Brain microvascular endothelial cell (primary cell): ENCODE data around the gene WDR93.

Source experiments
- DNase-seq: peaks from one replicate; pipeline ENCODE4 v3.0.0-alpha.2; 2020
- H3K27ac ChIP-seq: fragments of 250-450 bp; sonication (Bioruptor Pico); 2 replicates; pipeline ENCODE4 v1.5.1; 2020; ENCODE audit warnings: mild to moderate bottlenecking, moderate library complexity
- H3K27me3 ChIP-seq: fragments of 250-450 bp; sonication (Bioruptor Pico); replicated peaks from 2 replicates; pipeline ENCODE4 v1.5.1; 2020; ENCODE audit warnings: mild to moderate bottlenecking
- H3K36me3 ChIP-seq: fragments of 250-450 bp; sonication (Bioruptor Pico); replicated peaks from 2 replicates; pipeline ENCODE4 v1.5.1; 2020; ENCODE audit warnings: mild to moderate bottlenecking
- H3K4me3 ChIP-seq: 2 replicates; pipeline ENCODE4 v1.5.1; 2011; ENCODE audit warnings: low read depth, mild to moderate bottlenecking, control low read depth, low read length, moderate library complexity
- in situ Hi-C: cut with HindIII; loops from 2 replicates; pipeline ENCODE4 v1.10.0; 2017; ENCODE audit warnings: low sequenced_read_pairs, low pct_ligation_motif_present
- TF ChIP-seq, protein P1 (sequence below): IDR thresholded peaks from 2 replicates; pipeline ENCODE4 v1.5.1; 2011; ENCODE audit warnings: low read depth, mild to moderate bottlenecking, moderate library complexity, low read length, control low read depth, inconsistent platforms; ENCODE audit errors: missing control alignments

WDR93 gene

GRCh38 chr15:89695198-89695597, 4.6 kb downstream of the WDR93 start:
- H3K27me3 ChIP-seq: no peaks in the 10 kb centered on the region
- H3K4me3 ChIP-seq: no peak overlapping the region
- H3K27ac ChIP-seq: no peak overlapping the region
- TF ChIP-seq, protein P1, sequence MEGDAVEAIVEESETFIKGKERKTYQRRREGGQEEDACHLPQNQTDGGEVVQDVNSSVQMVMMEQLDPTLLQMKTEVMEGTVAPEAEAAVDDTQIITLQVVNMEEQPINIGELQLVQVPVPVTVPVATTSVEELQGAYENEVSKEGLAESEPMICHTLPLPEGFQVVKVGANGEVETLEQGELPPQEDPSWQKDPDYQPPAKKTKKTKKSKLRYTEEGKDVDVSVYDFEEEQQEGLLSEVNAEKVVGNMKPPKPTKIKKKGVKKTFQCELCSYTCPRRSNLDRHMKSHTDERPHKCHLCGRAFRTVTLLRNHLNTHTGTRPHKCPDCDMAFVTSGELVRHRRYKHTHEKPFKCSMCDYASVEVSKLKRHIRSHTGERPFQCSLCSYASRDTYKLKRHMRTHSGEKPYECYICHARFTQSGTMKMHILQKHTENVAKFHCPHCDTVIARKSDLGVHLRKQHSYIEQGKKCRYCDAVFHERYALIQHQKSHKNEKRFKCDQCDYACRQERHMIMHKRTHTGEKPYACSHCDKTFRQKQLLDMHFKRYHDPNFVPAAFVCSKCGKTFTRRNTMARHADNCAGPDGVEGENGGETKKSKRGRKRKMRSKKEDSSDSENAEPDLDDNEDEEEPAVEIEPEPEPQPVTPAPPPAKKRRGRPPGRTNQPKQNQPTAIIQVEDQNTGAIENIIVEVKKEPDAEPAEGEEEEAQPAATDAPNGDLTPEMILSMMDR: no peak
- no peaks in the 10 kb centered on the region for H3K36me3 ChIP-seq
- in situ Hi-C loops: no loop called here
- DNase-seq: no peak

- in situ Hi-C loops: no loop called here
- DNase-seq: no peak
- peaks cover 3% of the 10 kb centered on the region for H3K27me3 ChIP-seq
- TF ChIP-seq, protein P1: no peak
- no peaks in the 10 kb centered on the region for H3K36me3 ChIP-seq
- no peak overlapping the region for H3K27ac ChIP-seq
- H3K4me3 ChIP-seq: no peak overlapping the region
Measured at GRCh38 chr15:89704411-89704810, 13.8 kb downstream of the WDR93 start.

- no peak for DNase-seq
- TF ChIP-seq, protein P1: no peak
- Histone ChIP-seq H3K4me3 (no peak overlapping the region), H3K36me3 (no peaks in the 10 kb centered on the region), H3K27ac (no peak overlapping the region), H3K27me3 (no peaks in the 10 kb centered on the region)
- in situ Hi-C loops: no loop called here
Measured at GRCh38 chr15:89707577-89707976, 17.0 kb downstream of the WDR93 start.

DNA sequence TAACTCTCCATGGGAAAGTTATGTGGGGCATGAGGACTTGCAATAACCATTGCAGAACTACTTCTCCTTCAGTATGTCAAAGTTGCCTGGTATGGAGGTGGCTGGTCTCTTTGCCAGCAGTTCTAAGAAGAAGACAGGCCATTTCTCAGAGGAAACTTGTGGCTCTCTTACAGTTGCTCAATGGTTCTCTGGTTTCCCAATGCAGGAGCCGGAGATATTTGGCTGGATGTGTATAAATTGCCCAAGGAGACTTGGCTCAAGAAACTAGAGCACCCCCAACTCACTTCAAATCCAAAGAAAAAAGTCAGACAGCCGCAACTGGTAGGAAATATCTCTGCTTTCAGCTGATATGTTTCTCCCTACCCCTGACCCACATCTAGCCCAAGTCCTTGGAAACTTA, 24.2 kb downstream of the WDR93 start:
- DNase-seq: no peak
- no peaks in the 10 kb centered on the region for H3K27me3 ChIP-seq
- no peaks in the 10 kb centered on the region for H3K36me3 ChIP-seq
- H3K27ac ChIP-seq: no peak overlapping the region
- in situ Hi-C loops: no loop called here
- H3K4me3 ChIP-seq: no peak overlapping the region
- TF ChIP-seq, protein P1: no peak

DNA sequence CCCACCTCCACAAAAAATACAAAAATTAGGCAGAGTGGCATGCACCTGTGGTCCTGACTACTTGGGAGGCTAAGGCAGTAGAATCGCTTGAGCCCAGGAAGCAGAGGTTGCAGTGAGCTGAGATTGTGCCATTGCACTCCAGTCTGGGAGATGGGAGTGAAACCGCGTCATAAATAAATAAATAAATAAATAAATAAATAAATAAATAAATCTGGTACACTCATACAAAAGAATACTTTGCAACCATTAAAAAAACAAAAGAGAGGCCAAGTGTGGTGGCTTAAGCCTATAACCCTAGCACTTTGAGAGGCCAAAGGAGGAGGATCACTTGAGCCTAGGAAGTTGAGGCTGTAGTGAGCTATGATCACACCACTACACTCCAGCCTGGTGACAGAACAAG, 32.4 kb downstream of the WDR93 start:
- H3K4me3 ChIP-seq: no peak overlapping the region
- H3K27ac ChIP-seq: no peak overlapping the region
- TF ChIP-seq, protein P1: no peak
- no peak for DNase-seq
- H3K27me3 ChIP-seq: no peaks in the 10 kb centered on the region
- in situ Hi-C loops: no loop called here
- no peaks in the 10 kb centered on the region for H3K36me3 ChIP-seq

DNA sequence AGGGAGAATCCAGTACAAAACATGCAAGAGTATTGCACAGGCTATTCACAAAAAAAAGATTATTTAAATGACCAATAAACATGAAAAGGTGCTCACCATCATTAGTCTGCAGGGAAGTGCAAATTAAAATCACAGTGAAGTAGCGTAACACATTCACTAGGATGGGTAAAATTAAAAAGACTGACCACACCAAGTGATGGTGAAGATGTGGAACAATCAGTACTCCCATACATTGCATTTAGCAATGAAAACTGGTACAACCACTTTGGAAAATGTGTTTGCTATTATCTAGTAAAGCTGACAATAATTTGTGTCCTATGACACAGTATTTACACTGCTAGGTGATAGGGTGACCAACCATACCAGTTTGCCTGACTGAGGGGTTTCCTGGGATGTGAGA, 34.0 kb downstream of the WDR93 start:
- TF ChIP-seq, protein P1: no peak
- H3K36me3 ChIP-seq: no peaks in the 10 kb centered on the region
- in situ Hi-C loops: no loop called here

More for the DNA sequence above, 34.0 kb downstream of the WDR93 start:
- no peak overlapping the region for H3K27ac ChIP-seq
- no peak for DNase-seq
- H3K4me3 ChIP-seq: no peak overlapping the region
- H3K27me3 ChIP-seq: no peaks in the 10 kb centered on the region
